NCI-H460 (cell line): ENCODE data around the gene SPAG9. TPM values are rescaled to one million over a fixed set of nuclear protein-coding genes. Genes with fewer than 3 reads are reported as not detected.
"Not testable (repeated sequence)": the region's sequence is repeated elsewhere in the genome, so short reads cannot be mapped to it uniquely, and the experiment has no call there.

Experiments used
- DNase-seq: peaks from one replicate; pipeline ENCODE4 v3.0.0-alpha.2; 2016; ENCODE audit warnings: low read depth; ENCODE audit errors: extremely low read depth
- total RNA-seq: library from RNA; depleted of rRNA; stranded (reverse); fragments of >200 nt; shearing (Covaris generic); gene quantifications from 2 replicates; pipeline ENCODE4 v1.2.3, GENCODE V29; 2014

Gene SPAG9
- total RNA-seq, 1 experiment from 2014 or later = 67.8 TPM

- no peak for DNase-seq
Measured at GRCh38 chr17:51135956-51136355, 15.3 kb upstream of the SPAG9 start.

GRCh38 chr17:51133365-51133764 lies 12.7 kb upstream of the SPAG9 start:
- no peak for DNase-seq

GRCh38 chr17:51132964-51133319 lies 12.3 kb upstream of the SPAG9 start:
- DNase-seq = no peak

GRCh38 chr17:51128076-51128475 lies 7.4 kb upstream of the SPAG9 start:
- DNase-seq = no peak

- DNase-seq = no peak
Measured at GRCh38 chr17:51124640-51125503, 4.2 kb upstream of the SPAG9 start.

- not testable (repeated sequence) for DNase-seq
Measured at GRCh38 chr17:51122473-51123115, 1.9 kb upstream of the SPAG9 start.

- DNase-seq = peak; percentile 97
Measured at GRCh38 chr17:51121620-51122472, 1.2 kb upstream of the SPAG9 start.

GRCh38 chr17:51120357-51120738 lies 320 bp downstream of the SPAG9 start:
- DNase-seq = no peak

- peak; percentile 41 for DNase-seq
Measured at GRCh38 chr17:51119415-51120356, 982 bp downstream of the SPAG9 start.

- DNase-seq = no peak
Measured at GRCh38 chr17:51118330-51119195, 2.1 kb downstream of the SPAG9 start.

GRCh38 chr17:51115179-51115578 lies 5.5 kb downstream of the SPAG9 start:
- DNase-seq = no peak

GRCh38 chr17:51112303-51113222 lies 8.1 kb downstream of the SPAG9 start:
- DNase-seq = not testable (repeated sequence)

GRCh38 chr17:51107778-51108177 lies 12.9 kb downstream of the SPAG9 start:
- DNase-seq = no peak

- no peak for DNase-seq
Measured at GRCh38 chr17:51103451-51103850, 17.2 kb downstream of the SPAG9 start.

GRCh38 chr17:51103050-51103449 lies 17.6 kb downstream of the SPAG9 start:
- DNase-seq = no peak

- no peak for DNase-seq
Measured at GRCh38 chr17:51097708-51098446, 22.8 kb downstream of the SPAG9 start.

- no peak for DNase-seq
Measured at GRCh38 chr17:51091635-51092034, 29.0 kb downstream of the SPAG9 start.
